ENCODE data around the gene TEX35.

- TF ChIP-seq CTCF (conservative IDR thresholded peaks at IDR 0.05) (no peak), EZH2 (IDR thresholded peaks at IDR 0.05; ENCODE audit: low read depth) (no peak)
Measured at GRCh38 chr1:178564086-178564782, 51.3 kb downstream of the TEX35 start.
